Transverse colon (tissue), 4 donors: ENCODE data around the gene LYRM1. TPM values are rescaled to one million over a fixed set of nuclear protein-coding genes. Genes with fewer than 3 reads are reported as not detected.
A peak's percentile ranks its signal among the peaks of the same experiment; 100 is the strongest.

Experiments used
- DNase-seq: peaks from one replicate; pipeline ENCODE4 v3.0.0-alpha.2; 2019
- H3K27ac ChIP-seq, 4 donors: fragments of 200-600 bp; sonication (generic); 2 replicates each; pipeline ENCODE4 v1.5.1; 2016 to 2018; ENCODE audit warnings: inconsistent platforms in 4 of 4
- H3K27me3 ChIP-seq: fragments of 200-600 bp; sonication (generic); 2 replicates; pipeline ENCODE4 v1.5.1; 2017; ENCODE audit warnings: inconsistent platforms
- H3K36me3 ChIP-seq, 4 donors: fragments of 200-600 bp; sonication (generic); 2 replicates each; pipeline ENCODE4 v1.5.1; 2017 to 2019; ENCODE audit warnings: inconsistent platforms in 4 of 4
- H3K4me1 ChIP-seq, 4 donors: fragments of 200-600 bp; sonication (generic); 2 replicates each; pipeline ENCODE4 v1.5.1; 2017 to 2020; ENCODE audit warnings: inconsistent platforms in 4 of 4
- H3K4me3 ChIP-seq, 4 donors: fragments of 200-600 bp; sonication (generic); 1 replicate in 1 of 4; 2 replicates in 3 of 4; pipeline versions ENCODE4 v1.5.1 to v1.6.1; 2017 to 2019; ENCODE audit warnings: inconsistent platforms in 4 of 4
- H3K9me3 ChIP-seq, 2 donors: fragments of 200-600 bp; sonication (generic); 2 replicates each; pipeline ENCODE4 v1.5.1; 2017 to 2019; ENCODE audit warnings: inconsistent platforms in 2 of 2
- EP300 ChIP-seq: sonication (generic); formaldehyde crosslinking; IDR thresholded peaks from one replicate; pipeline ENCODE4 v1.6.1; 2017; ENCODE audit warnings: antibody characterized with exemption, low read depth
- POLR2A ChIP-seq: fragments of 450-650 bp; IDR thresholded peaks from one replicate; pipeline ENCODE4 v1.6.1; 2016; ENCODE audit warnings: antibody characterized with exemption, mild to moderate bottlenecking, moderate library complexity
- POLR2AphosphoS5 ChIP-seq, 3 donors: sonication (generic); formaldehyde crosslinking; IDR thresholded peaks; one replicate each; pipeline ENCODE4 v1.6.1; 2016; ENCODE audit warnings: antibody characterized with exemption in 3 of 3
- WGBS, 2 donors: methylation state at CpG; one replicate each; pipeline ENCODE4 v1.1.5; 2018; ENCODE audit warnings: low coverage in 1 of 2; 5-methylcytosine and 5-hydroxymethylcytosine counted together
- in situ Hi-C, 4 donors: fragments of 200-750 bp; cut with MboI; loops; one replicate each; pipeline versions ENCODE4 v1.15.0 to v1.15.1; 2017; ENCODE audit warnings: low sequenced_read_pairs in 3 of 4, low pct_ligation_motif_present in 1 of 4, low pct_unique_long_range_greater_than_20kb in 1 of 4
- intact Hi-C: fragments of 100-400 bp; cut with DNase I; formaldehyde crosslinking; loops from one replicate; pipeline ENCODE4 v1.15.1; 2023; ENCODE audit warnings: low total_unique reads
- total RNA-seq, 4 donors: library from RNA; depleted of rRNA; stranded (reverse); fragments of >200 nt; gene quantifications; one replicate each; pipeline ENCODE4 v1.1.0, GENCODE V29; 2016
- TF ChIP-seq, protein P1 (sequence below), 5 experiments: fragments of 200-600 bp in 3 of 5; fragments of 450-650 bp in 2 of 5; sonication (generic) in 3 of 5; IDR thresholded peaks; 1 replicate in 2 of 5; 2 replicates in 3 of 5; pipeline ENCODE4 v1.5.1; 2016 to 2017; ENCODE audit warnings: antibody characterized with exemption in 5 of 5, inconsistent platforms in 3 of 5, mild to moderate bottlenecking in 2 of 5, moderate library complexity in 1 of 5

Gene LYRM1
- total RNA-seq, 4 donors from 2014 or later, result 7.9 to 74.6 (median 27.5) TPM

DNA sequence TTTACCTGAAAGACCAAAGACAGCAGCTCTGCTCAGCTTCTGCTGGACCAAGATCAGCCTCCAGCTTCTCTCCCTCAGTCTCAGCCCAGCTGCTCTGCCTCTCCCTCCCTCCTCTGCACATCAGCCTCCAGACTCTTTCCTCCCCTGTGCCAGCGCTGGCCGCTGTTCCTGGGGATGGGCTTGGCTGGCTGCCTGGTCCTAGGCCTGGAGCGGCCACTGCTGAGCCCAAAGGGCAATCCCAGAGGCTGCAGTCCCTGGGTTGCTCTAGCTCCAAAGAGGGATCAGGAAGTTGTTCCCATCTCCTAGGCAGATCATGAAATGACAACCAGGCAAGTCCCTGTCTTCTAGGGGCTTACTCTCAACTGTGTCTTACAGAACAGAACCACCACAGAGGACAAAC lies 31.7 kb upstream of the LYRM1 start:
- H3K4me1 ChIP-seq, result peaks cover 39 to 68% (median 55%) of the 10 kb centered on the region in 4 donors
- 23 to 60% methylated on average over 2 to 3 of the region's 3 CpGs for WGBS, 2 donors

DNA sequence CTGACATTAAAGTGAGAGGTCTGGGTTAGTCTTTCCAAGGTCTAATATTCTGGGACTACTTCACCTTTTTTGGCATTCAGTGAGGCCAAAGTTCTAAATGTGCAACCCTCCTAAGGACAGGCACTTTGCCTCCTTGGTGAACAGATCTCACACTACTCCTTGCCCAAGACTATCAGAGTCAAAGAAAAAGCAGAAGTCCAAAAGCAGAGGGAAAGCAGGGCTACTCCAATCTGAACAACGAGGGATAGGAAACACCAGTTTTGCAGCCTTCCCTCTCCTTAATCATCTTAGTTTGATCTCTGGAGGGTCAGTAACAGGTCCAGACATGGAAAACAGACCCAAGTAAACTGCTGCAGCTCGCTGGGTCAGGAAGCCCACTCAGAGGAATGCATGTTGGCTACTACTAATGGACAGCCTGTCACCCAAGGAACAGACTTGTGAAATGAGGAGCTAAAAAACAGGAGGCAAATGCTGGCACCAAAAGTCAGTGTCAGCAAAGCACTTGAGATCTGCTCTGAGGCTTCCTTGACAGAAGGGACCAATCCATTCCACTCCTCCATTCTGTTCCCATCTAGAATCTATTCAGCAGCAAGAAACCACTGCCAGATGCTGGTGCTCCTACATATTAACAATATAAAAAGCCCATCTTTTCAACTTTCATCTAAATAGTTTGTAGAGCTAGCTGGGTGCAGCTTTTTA lies 30.3 kb upstream of the LYRM1 start:
- Histone ChIP-seq H3K9me3 (no peaks in the 10 kb centered on the region), H3K4me1 (peaks cover 39 to 77% (median 58%) of the 10 kb centered on the region in 4 donors), H3K4me3 (no peak overlapping the region), H3K27ac (peak overlapping the region; percentile 60 to 83 (median 74)), H3K36me3 (no peaks in the 10 kb centered on the region), H3K27me3 (no peaks in the 10 kb centered on the region)
- no peak for DNase-seq
- TF ChIP-seq, protein P1, sequence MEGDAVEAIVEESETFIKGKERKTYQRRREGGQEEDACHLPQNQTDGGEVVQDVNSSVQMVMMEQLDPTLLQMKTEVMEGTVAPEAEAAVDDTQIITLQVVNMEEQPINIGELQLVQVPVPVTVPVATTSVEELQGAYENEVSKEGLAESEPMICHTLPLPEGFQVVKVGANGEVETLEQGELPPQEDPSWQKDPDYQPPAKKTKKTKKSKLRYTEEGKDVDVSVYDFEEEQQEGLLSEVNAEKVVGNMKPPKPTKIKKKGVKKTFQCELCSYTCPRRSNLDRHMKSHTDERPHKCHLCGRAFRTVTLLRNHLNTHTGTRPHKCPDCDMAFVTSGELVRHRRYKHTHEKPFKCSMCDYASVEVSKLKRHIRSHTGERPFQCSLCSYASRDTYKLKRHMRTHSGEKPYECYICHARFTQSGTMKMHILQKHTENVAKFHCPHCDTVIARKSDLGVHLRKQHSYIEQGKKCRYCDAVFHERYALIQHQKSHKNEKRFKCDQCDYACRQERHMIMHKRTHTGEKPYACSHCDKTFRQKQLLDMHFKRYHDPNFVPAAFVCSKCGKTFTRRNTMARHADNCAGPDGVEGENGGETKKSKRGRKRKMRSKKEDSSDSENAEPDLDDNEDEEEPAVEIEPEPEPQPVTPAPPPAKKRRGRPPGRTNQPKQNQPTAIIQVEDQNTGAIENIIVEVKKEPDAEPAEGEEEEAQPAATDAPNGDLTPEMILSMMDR (IDR thresholded peaks at IDR 0.05), result no peak
- TF ChIP-seq EP300 (no peak), POLR2A (no peak), POLR2AphosphoS5 (IDR thresholded peaks at IDR 0.05) (no peak)
- intact Hi-C loops (no loop called here), in situ Hi-C loops (no loop called here)
- WGBS, 2 donors, result 64 to 83% methylated on average over 2 of the region's 2 CpGs

More for the DNA sequence above, 31.7 kb upstream of the LYRM1 start:
- no peaks in the 10 kb centered on the region for H3K27me3 ChIP-seq
- H3K27ac ChIP-seq, result peak overlapping the region; percentile 60 to 83 (median 74)
- H3K9me3 ChIP-seq, result no peaks in the 10 kb centered on the region
- TF ChIP-seq POLR2AphosphoS5 (IDR thresholded peaks at IDR 0.05), result peak; percentile 29 to 57 (median 56)
- TF ChIP-seq, protein P1 (IDR thresholded peaks at IDR 0.05), result no peak
- peak; percentile 88 for DNase-seq
- no peaks in the 10 kb centered on the region for H3K36me3 ChIP-seq
- intact Hi-C loops, result no loop called here
- no peak overlapping the region for H3K4me3 ChIP-seq
- in situ Hi-C loops, result no loop called here

DNA sequence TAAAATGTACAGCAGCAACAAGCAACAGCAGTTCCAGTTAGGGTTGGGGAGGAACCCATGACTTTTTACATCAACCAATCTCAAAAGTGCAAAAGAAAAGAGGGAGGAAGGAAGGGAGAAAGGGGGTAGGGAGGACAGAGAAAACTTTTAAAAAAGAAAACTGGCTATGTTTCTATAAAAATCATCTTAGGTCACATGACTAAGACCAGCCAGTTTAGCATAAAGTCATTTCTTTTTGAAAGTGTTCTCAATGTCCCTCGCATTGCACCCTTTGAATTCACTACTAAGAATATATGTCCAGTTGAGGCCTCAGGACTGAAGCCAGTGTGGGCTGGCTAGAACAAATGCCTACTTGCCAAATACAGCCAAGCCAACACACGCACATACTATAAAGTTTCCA lies 29.3 kb upstream of the LYRM1 start:
- DNase-seq, result no peak
- H3K27ac ChIP-seq, result peak overlapping the region; percentile 60 to 83 (median 74)
- H3K9me3 ChIP-seq, result no peaks in the 10 kb centered on the region
- intact Hi-C loops, result no loop called here
- no peak overlapping the region for H3K4me3 ChIP-seq
- no peaks in the 10 kb centered on the region for H3K36me3 ChIP-seq
- H3K27me3 ChIP-seq, result no peaks in the 10 kb centered on the region
- in situ Hi-C loops, result no loop called here
- WGBS, 2 donors, result 58 to 89% methylated on average over 1 to 2 of the region's 2 CpGs
- no peak for TF ChIP-seq POLR2A
- TF ChIP-seq POLR2AphosphoS5 (IDR thresholded peaks at IDR 0.05), result no peak
- TF ChIP-seq EP300, result no peak
- TF ChIP-seq, protein P1 (IDR thresholded peaks at IDR 0.05), result no peak
- H3K4me1 ChIP-seq, result peaks cover 29 to 67% (median 50%) of the 10 kb centered on the region in 4 donors

DNA sequence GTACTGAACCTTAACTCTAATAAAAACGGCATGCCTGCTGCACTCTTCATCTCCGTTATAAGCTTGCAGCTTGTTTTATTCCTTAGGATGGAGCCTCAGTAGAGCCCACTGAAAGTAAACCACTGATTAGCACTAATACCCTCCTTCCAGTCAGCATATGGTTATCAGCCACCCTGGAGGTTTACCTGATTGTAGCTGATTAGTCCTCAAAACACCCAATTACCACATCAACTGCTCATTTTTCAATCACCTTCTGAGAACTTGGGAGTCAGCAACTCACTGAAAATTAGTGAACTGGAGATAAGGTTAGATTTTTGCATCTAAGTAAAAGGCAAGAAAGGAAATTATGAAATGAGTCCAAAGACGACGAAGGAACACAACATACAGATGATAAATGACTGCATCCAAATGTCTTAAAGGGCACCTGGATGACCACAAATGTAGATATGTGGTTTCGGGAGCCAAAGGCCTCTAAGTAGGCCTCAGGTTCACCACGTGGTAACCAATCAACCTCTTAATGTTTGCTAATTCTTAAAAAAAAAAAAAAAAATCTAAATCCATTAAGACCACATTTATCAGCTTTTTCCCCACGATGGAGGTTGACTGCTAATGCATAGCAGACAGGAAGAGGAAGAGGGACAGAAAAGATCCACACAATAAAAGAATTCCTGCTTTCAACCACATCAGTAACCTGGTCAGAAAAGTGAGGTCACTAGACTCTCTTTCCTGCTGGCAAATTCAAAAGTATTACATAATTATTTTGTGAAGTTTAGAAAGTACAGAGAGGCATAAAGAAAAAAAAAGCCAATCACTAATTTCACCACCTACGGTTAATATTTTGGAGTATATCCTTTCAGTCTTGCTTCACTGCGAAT lies 28.4 kb upstream of the LYRM1 start:
- no peak for DNase-seq
- TF ChIP-seq EP300 (no peak), POLR2AphosphoS5 (IDR thresholded peaks at IDR 0.05) (no peak), POLR2A (no peak)
- TF ChIP-seq, protein P1 (IDR thresholded peaks at IDR 0.05), result no peak
- WGBS, 2 donors, result 78 to 85% methylated on average over 7 to 9 of the region's 9 CpGs
- Histone ChIP-seq H3K27ac (peak overlapping the region in 1 of 4 donors; percentile 83), H3K9me3 (no peaks in the 10 kb centered on the region), H3K4me3 (no peak overlapping the region), H3K27me3 (no peaks in the 10 kb centered on the region), H3K36me3 (no peaks in the 10 kb centered on the region), H3K4me1 (peaks cover 20 to 60% (median 41%) of the 10 kb centered on the region in 4 donors)
- intact Hi-C loops, result no loop called here
- in situ Hi-C loops, result no loop called here
